ENCODE data around the gene HACD2. TPM values are rescaled to one million over a fixed set of nuclear protein-coding genes. Genes with fewer than 3 reads are reported as not detected.
A peak's percentile ranks its signal among the peaks of the same experiment; 100 is the strongest.

Gene HACD2
- total and polyA plus RNA-seq, 9 donors: 9.6 to 16.1 (median 12.5) TPM

DNA sequence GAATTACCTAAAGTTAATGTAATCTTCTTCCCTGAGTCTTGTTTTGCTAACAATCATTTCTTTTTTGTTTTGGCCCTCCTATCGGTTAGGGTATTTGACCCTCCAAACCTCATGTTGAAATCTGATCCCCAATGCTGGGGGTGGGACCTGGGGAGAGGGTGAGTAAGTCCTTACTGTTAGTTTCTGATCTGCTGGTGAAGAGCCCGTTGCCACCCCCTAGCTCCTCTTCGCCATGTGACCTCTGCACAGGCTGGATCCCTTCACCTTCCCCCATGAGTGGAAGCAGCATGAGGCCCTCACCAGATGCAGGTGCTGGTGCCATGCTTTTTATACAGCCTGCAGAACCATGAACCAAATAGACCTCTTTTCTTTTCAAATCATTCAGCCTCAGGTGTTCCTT is 73.1 kb downstream of the HACD2 start:
- WGBS (ENCODE audit: insufficient coverage): no CpG with 5 or more reads among the region's 3 CpGs
- DNase-seq: no peak
- H3K4me3 ChIP-seq (ENCODE audit: low read length): no peak overlapping the region
- no peaks in the 10 kb centered on the region for H3K27me3 ChIP-seq (ENCODE audit: control insufficient read depth, insufficient read depth, low read length)
- H3K9me3 ChIP-seq (replicated peaks; ENCODE audit: control insufficient read depth, low read depth, low read length): no peaks in the 10 kb centered on the region
- no peak overlapping the region for H3K27ac ChIP-seq (ENCODE audit: low read length)
- no peaks in the 10 kb centered on the region for H3K4me1 ChIP-seq (ENCODE audit: control insufficient read depth, insufficient read depth, low read length)
- H3K36me3 ChIP-seq (ENCODE audit: control insufficient read depth, insufficient read depth, low read length): peaks cover 5% of the 10 kb centered on the region

DNA sequence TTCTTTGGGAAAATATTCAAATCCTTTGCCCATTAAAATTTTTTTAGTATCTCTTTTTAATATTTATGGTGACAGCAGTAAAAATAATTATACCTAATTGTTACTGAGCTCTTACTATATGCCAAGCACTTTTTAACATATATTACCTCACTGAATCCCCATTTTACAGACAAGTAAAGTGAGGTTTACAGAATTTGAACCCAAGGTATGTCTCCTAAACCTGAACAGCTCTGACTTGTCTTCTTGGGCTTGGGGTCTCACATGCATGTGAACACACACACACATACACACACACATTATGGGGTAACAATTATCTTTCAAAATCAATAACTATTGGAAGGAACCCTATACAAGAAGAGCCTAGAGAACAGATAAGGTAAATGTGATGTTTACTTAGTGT is 73.8 kb downstream of the HACD2 start:
- Histone ChIP-seq H3K4me3 (ENCODE audit: low read length) (no peak overlapping the region), H3K36me3 (ENCODE audit: control insufficient read depth, insufficient read depth, low read length) (peaks cover 5% of the 10 kb centered on the region)

DNA sequence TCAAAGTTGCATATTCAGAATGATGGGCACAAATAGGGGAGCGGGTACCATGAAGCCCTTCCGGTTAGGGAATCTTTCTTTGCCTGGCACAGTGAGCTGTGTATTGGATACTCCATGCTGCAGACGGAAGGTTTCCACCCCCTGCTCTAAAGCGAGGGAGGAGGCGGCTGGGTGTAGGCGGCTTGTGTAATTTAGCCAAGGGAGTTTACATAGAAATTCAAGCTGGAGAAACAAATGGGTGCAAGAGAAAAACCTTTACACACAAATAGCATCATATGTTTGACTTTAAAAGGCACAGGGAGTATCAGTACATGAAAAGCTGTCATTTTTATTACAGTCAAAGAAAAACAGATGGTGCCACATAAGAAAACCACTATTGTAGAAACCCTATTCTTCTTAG is 76.7 kb downstream of the HACD2 start:
- WGBS (ENCODE audit: insufficient coverage): no CpG with 5 or more reads among the region's 6 CpGs
- no peak for DNase-seq
- Histone ChIP-seq H3K27ac (ENCODE audit: low read length) (no peak overlapping the region), H3K36me3 (ENCODE audit: control insufficient read depth, insufficient read depth, low read length) (peaks cover under 1% of the 10 kb centered on the region), H3K4me3 (ENCODE audit: low read length) (no peak overlapping the region), H3K27me3 (ENCODE audit: control insufficient read depth, insufficient read depth, low read length) (no peaks in the 10 kb centered on the region), H3K4me1 (ENCODE audit: control insufficient read depth, insufficient read depth, low read length) (no peaks in the 10 kb centered on the region), H3K9me3 (replicated peaks; ENCODE audit: control insufficient read depth, low read depth, low read length) (no peaks in the 10 kb centered on the region)

More for the DNA sequence above, 73.8 kb downstream of the HACD2 start:
- Histone ChIP-seq H3K27me3 (ENCODE audit: control insufficient read depth, insufficient read depth, low read length) (no peaks in the 10 kb centered on the region), H3K4me1 (ENCODE audit: control insufficient read depth, insufficient read depth, low read length) (no peaks in the 10 kb centered on the region), H3K9me3 (replicated peaks; ENCODE audit: control insufficient read depth, low read depth, low read length) (no peaks in the 10 kb centered on the region), H3K27ac (ENCODE audit: low read length) (no peak overlapping the region)
- DNase-seq: no peak

DNA sequence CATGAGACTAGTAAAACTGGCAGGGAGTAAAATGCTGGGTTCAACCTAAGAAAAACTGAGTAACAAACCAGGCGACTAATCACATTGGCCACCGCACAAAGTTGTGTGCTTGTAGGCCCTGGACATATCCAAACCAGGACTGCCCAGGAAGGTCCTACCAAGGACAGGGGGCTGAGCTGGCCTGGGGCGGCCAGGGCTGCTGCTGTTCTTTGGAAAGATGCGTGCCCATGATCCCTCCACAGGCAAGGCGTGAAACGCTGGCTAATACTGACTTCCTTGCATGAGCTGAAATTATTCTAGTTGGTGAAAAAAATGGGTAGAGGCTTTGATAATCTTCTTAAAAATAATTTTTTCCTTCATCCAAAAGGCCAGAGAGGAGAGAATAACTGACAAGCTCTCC is 79.0 kb downstream of the HACD2 start:
- H3K9me3 ChIP-seq (replicated peaks; ENCODE audit: control insufficient read depth, low read depth, low read length): no peaks in the 10 kb centered on the region
- no peaks in the 10 kb centered on the region for H3K36me3 ChIP-seq (ENCODE audit: control insufficient read depth, insufficient read depth, low read length)
- DNase-seq: no peak
- H3K27me3 ChIP-seq (ENCODE audit: control insufficient read depth, insufficient read depth, low read length): no peaks in the 10 kb centered on the region
- 100% methylated on average over 3 of the region's 6 CpGs for WGBS (ENCODE audit: insufficient coverage)
- no peaks in the 10 kb centered on the region for H3K4me1 ChIP-seq (ENCODE audit: control insufficient read depth, insufficient read depth, low read length)
- H3K4me3 ChIP-seq (ENCODE audit: low read length): no peak overlapping the region
- no peak overlapping the region for H3K27ac ChIP-seq (ENCODE audit: low read length)

DNA sequence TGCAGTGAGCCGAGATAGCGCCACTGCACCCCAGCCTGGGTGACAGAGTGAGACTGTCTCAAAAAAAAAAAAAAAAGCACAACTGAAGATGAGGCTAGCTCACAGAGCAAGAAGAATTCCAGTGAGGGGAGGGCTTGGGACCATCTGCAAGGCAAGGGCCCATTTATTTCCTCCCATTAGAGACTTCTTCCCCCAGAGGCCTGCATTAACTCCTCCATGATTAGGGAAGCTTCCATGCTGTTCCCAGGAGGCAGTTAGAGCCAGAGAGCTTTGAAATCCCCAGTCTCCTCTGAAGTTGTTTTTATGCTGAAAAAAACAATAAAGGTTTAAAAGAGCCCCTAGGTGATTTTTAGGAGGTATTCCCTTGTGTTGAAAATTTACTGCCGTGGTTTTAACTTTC is 81.7 kb downstream of the HACD2 start:
- DNase-seq: no peak
- no peak overlapping the region for H3K4me3 ChIP-seq (ENCODE audit: low read length)
- no peaks in the 10 kb centered on the region for H3K36me3 ChIP-seq (ENCODE audit: control insufficient read depth, insufficient read depth, low read length)
- H3K4me1 ChIP-seq (ENCODE audit: control insufficient read depth, insufficient read depth, low read length): peaks cover 6% of the 10 kb centered on the region
- WGBS (ENCODE audit: insufficient coverage): 80% methylated on average over 2 of the region's 3 CpGs
- H3K27ac ChIP-seq (ENCODE audit: low read length): no peak overlapping the region
- no peaks in the 10 kb centered on the region for H3K27me3 ChIP-seq (ENCODE audit: control insufficient read depth, insufficient read depth, low read length)
- H3K9me3 ChIP-seq (replicated peaks; ENCODE audit: control insufficient read depth, low read depth, low read length): no peaks in the 10 kb centered on the region

DNA sequence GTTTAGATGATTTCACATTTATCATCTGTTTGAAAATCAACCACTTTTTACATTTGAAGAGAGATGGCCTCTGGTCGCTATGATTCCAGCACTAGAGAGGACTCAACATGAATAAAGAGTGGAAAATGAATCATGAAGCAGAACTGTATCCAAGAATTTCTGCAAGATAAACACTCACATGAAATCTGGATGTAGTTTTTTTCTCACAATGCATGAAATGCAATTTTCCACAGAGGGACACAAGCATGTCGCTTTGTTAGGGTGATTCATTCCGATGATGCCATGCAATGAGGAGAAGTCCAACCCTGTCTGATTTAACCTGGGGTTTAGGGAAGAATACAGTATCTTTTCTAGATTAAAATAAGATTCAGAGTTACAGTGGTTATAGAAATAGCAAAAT is 85.5 kb downstream of the HACD2 start:
- DNase-seq: peak; percentile 56
- H3K4me1 ChIP-seq (ENCODE audit: control insufficient read depth, insufficient read depth, low read length): peaks cover 14% of the 10 kb centered on the region
- no peaks in the 10 kb centered on the region for H3K27me3 ChIP-seq (ENCODE audit: control insufficient read depth, insufficient read depth, low read length)
- no peak overlapping the region for H3K4me3 ChIP-seq (ENCODE audit: low read length)
- no peaks in the 10 kb centered on the region for H3K9me3 ChIP-seq (replicated peaks; ENCODE audit: control insufficient read depth, low read depth, low read length)
- WGBS (ENCODE audit: insufficient coverage): 65% methylated on average over 2 of the region's 3 CpGs
- H3K27ac ChIP-seq (ENCODE audit: low read length): no peak overlapping the region
- H3K36me3 ChIP-seq (ENCODE audit: control insufficient read depth, insufficient read depth, low read length): peaks cover 15% of the 10 kb centered on the region

DNA sequence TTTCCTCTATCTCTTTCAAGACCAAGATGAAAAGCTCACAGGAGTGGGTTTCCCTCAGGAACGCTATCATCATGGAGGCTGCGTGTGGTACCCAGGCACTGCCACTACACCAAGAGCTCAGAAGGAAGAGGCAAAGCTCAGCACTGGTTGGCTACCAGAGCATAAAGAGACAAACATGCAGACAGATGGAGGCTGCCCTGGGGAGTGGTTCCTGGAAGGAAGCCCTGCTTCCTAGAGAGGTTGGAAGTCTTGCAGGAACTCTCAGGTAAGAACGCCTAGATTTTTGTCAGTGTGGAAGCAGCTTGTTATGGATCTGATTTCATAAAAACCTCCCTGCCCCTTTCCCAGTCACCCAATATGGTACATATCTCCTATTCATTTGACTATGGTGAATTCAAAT is 86.1 kb downstream of the HACD2 start:
- Histone ChIP-seq H3K27ac (ENCODE audit: low read length) (peak overlapping the region; percentile 11), H3K4me3 (ENCODE audit: low read length) (no peak overlapping the region), H3K36me3 (ENCODE audit: control insufficient read depth, insufficient read depth, low read length) (peaks cover 15% of the 10 kb centered on the region), H3K9me3 (replicated peaks; ENCODE audit: control insufficient read depth, low read depth, low read length) (no peaks in the 10 kb centered on the region), H3K4me1 (ENCODE audit: control insufficient read depth, insufficient read depth, low read length) (peaks cover 14% of the 10 kb centered on the region), H3K27me3 (ENCODE audit: control insufficient read depth, insufficient read depth, low read length) (no peaks in the 10 kb centered on the region)
- WGBS (ENCODE audit: insufficient coverage): no CpG with 5 or more reads among the region's 3 CpGs
- no peak for DNase-seq

DNA sequence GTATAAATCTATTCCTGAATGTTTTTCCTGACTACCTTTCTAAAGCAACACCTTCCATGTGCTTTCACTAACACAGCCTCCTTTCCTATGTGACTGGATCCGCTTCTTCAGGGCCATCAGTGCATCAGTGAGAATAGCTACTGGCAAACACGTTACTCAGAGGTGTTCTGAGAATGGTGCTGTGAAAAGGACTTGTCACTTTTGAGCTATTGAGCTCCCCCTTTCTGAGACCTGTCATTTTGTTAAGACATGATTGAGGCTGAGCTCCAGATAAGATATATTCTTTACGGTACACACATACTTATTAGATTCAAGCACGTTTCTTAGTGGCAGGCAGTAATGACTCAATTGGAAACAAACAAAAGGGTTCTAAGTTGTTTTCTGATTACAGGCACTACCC is 90.9 kb downstream of the HACD2 start:
- Histone ChIP-seq H3K9me3 (replicated peaks; ENCODE audit: control insufficient read depth, low read depth, low read length) (no peaks in the 10 kb centered on the region), H3K27ac (ENCODE audit: low read length) (no peak overlapping the region), H3K27me3 (ENCODE audit: control insufficient read depth, insufficient read depth, low read length) (no peaks in the 10 kb centered on the region), H3K4me3 (ENCODE audit: low read length) (no peak overlapping the region), H3K36me3 (ENCODE audit: control insufficient read depth, insufficient read depth, low read length) (peaks cover 19% of the 10 kb centered on the region), H3K4me1 (ENCODE audit: control insufficient read depth, insufficient read depth, low read length) (peaks cover 14% of the 10 kb centered on the region)
- no peak for DNase-seq
- 90% methylated on average over 2 of the region's 4 CpGs for WGBS (ENCODE audit: insufficient coverage)

DNA sequence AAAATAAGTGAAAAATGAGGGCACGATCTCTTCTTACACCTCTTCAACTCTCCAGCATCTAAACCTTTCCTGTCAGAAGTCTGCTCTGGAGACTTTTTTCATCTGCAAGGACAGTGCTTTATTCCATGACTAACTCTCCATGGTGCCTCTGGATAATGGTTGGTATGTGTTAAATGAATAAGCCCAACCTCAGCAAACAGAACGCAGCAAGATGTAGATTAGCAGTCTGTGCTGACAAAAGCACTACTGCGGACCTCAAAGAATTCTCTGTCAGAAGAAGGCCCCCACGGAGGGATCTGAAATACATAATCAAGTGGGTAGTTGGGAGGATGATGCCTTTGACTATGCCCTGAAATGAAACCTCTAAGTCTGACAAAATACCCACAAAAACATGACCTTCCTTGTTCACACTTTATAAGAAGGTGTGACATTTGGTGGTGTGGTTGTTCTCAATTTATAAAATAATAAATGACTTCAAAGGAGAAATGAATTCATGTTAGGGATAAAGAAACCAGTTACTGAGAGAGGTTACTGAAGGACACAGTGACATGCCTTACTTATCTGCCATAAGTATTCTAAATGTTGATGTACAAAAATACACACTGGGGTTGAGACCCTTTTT is 92.8 kb downstream of the HACD2 start:
- Histone ChIP-seq H3K36me3 (ENCODE audit: control insufficient read depth, insufficient read depth, low read length) (peaks cover 10% of the 10 kb centered on the region), H3K4me3 (ENCODE audit: low read length) (no peak overlapping the region), H3K9me3 (replicated peaks; ENCODE audit: control insufficient read depth, low read depth, low read length) (no peaks in the 10 kb centered on the region), H3K27ac (ENCODE audit: low read length) (no peak overlapping the region), H3K4me1 (ENCODE audit: control insufficient read depth, insufficient read depth, low read length) (no peaks in the 10 kb centered on the region), H3K27me3 (ENCODE audit: control insufficient read depth, insufficient read depth, low read length) (no peaks in the 10 kb centered on the region)
- DNase-seq: no peak
- 80% methylated on average over 1 of the region's 4 CpGs for WGBS (ENCODE audit: insufficient coverage)

DNA sequence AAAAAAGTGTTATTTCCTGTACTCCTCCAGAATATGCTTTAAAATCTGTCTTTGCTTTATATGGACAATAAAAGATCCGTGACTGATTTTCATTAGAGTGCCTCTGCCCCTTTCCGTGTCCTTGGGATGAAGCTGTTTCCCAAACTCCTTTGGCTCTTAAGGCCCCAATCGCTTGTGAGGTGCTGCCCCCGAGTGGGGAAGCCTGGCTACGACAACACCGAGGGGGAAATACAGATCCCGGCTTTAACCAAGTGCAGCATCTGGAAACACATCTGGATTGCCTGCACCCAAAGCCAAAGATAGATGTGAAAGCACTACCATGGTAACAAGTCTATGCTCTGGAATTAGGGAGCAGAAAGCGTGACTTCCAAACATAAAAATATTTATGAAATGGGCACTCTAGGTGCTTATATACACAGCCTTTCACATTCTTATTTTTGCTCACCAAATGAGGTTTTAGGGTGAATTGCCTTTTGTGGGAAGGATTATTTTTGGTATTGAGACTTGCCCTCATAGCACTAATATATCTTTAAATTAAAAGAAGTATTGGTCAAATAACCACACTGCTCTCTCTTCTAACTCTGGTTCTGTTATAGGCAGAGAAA is 95.4 kb downstream of the HACD2 start:
- no peaks in the 10 kb centered on the region for H3K4me1 ChIP-seq (ENCODE audit: control insufficient read depth, insufficient read depth, low read length)
- 2% methylated on average over 7 of the region's 8 CpGs for WGBS (ENCODE audit: insufficient coverage)
- no peak overlapping the region for H3K27ac ChIP-seq (ENCODE audit: low read length)
- no peaks in the 10 kb centered on the region for H3K27me3 ChIP-seq (ENCODE audit: control insufficient read depth, insufficient read depth, low read length)
- no peaks in the 10 kb centered on the region for H3K9me3 ChIP-seq (replicated peaks; ENCODE audit: control insufficient read depth, low read depth, low read length)
- no peak overlapping the region for H3K4me3 ChIP-seq (ENCODE audit: low read length)
- DNase-seq: peak; percentile 88
- peaks cover 3% of the 10 kb centered on the region for H3K36me3 ChIP-seq (ENCODE audit: control insufficient read depth, insufficient read depth, low read length)
